B cell (primary cell): ENCODE data around the gene MS4A13. TPM values are rescaled to one million over a fixed set of nuclear protein-coding genes. Genes with fewer than 3 reads are reported as not detected.

Experiments used
- ATAC-seq: fragments of 200-7000 bp; cut with Tn5 transposase; one replicate; pipeline ENCODE4 v1.10.0; 2021; ENCODE audit warnings: low read depth, mild to moderate bottlenecking, moderate number of reproducible peaks, moderate library complexity
- CTCF ChIA-PET: fragments of 350-600 bp; sonication (Branson Sonifier 250); formaldehyde crosslinking; loops from one replicate; lab custom pipeline; 2021; ENCODE audit warnings: antibody characterized with exemption, inconsistent platforms; lab: Charles Lee
- POLR2A ChIA-PET: fragments of 350-600 bp; sonication (Branson Sonifier 250); formaldehyde crosslinking; loops from one replicate; lab custom pipeline; 2021; ENCODE audit warnings: antibody characterized with exemption; lab: Charles Lee
- DNase-seq: peaks from one replicate; pipeline ENCODE4 v3.0.0; 2013
- H2AFZ ChIP-seq: 2 replicates; pipeline ENCODE4 v1.6.1; 2012; ENCODE audit warnings: mild to moderate bottlenecking, low read depth, low read length; ENCODE audit not compliant: insufficient read depth, poor library complexity, severe bottlenecking
- H3K27ac ChIP-seq, 2 donors: 1 replicate in 1 of 2; 2 replicates in 1 of 2; pipeline ENCODE4 v1.5.1; 2012 to 2013; ENCODE audit warnings: low read length in 2 of 2, mild to moderate bottlenecking in 2 of 2, moderate library complexity in 1 of 2
- H3K27me3 ChIP-seq, 4 experiments: fragments of 200-600 bp in 1 of 4; sonication (generic) in 1 of 4; replicated peaks in 1 of 4; 1 replicate in 2 of 4; 2 replicates in 2 of 4; pipeline versions ENCODE4 v1.6.1 to v1.7.0; 2013 to 2016; ENCODE audit warnings: low read length in 3 of 4, mild to moderate bottlenecking in 2 of 4, mixed read lengths in 1 of 4, moderate library complexity in 1 of 4; ENCODE audit not compliant: insufficient read depth in 4 of 4, control insufficient read depth in 3 of 4; ENCODE audit errors: control extremely low read depth in 1 of 4
- H3K36me3 ChIP-seq, 2 experiments: replicated peaks in 1 of 2; 1 replicate in 1 of 2; 2 replicates in 1 of 2; pipeline versions ENCODE4 v1.6.1 to v1.7.1; 2013; ENCODE audit warnings: low read length in 1 of 2; ENCODE audit not compliant: insufficient read depth in 2 of 2, control insufficient read depth in 1 of 2; ENCODE audit errors: control extremely low read depth in 1 of 2, extremely low read depth in 1 of 2
- H3K4me1 ChIP-seq, 2 donors: fragments of 200-600 bp in 1 of 2; sonication (generic) in 1 of 2; 1 replicate in 1 of 2; 2 replicates in 1 of 2; pipeline versions ENCODE4 v1.5.1 to v1.6.1; 2013 to 2017; ENCODE audit warnings: low read length in 2 of 2; ENCODE audit not compliant: control insufficient read depth in 2 of 2, insufficient read depth in 2 of 2
- H3K4me2 ChIP-seq: replicated peaks from 2 replicates; pipeline ENCODE3; 2012; ENCODE audit warnings: mild to moderate bottlenecking, low read depth, low read length; ENCODE audit not compliant: poor library complexity, severe bottlenecking
- H3K4me3 ChIP-seq, 5 experiments: fragments of 200-600 bp in 1 of 5; sonication (generic) in 1 of 5; 1 replicate in 3 of 5; 2 replicates in 2 of 5; pipeline versions ENCODE4 v1.5.1 to v1.7.0; 2011 to 2016; ENCODE audit warnings: low read length in 4 of 5, mild to moderate bottlenecking in 4 of 5, low read depth in 2 of 5, control low read depth in 1 of 5, moderate library complexity in 1 of 5; ENCODE audit not compliant: insufficient read depth in 1 of 5; ENCODE audit errors: control extremely low read depth in 1 of 5, extremely low read depth in 1 of 5
- H3K79me2 ChIP-seq: fragments of 200-600 bp; sonication (generic); one replicate; pipeline ENCODE4 v1.6.0; 2016; ENCODE audit warnings: low read length; ENCODE audit not compliant: control insufficient read depth, insufficient read depth
- H3K9ac ChIP-seq: fragments of 200-600 bp; sonication (generic); 2 replicates; pipeline ENCODE4 v1.6.1; 2017; ENCODE audit warnings: mild to moderate bottlenecking, low read length, moderate library complexity
- H3K9me3 ChIP-seq, 3 donors: one replicate each; pipeline versions ENCODE4 v1.6.1 to v1.7.1; 2013; ENCODE audit warnings: low read length in 2 of 3; ENCODE audit not compliant: control insufficient read depth in 2 of 3, insufficient read depth in 1 of 3; ENCODE audit errors: control extremely low read depth in 1 of 3
- H4K20me1 ChIP-seq: 2 replicates; pipeline ENCODE4 v1.6.0; 2012; ENCODE audit warnings: mild to moderate bottlenecking, low read length; ENCODE audit not compliant: insufficient read depth, control insufficient read depth, poor library complexity, severe bottlenecking
- H3K27ac Mint-ChIP-seq: one replicate; pipeline ENCODE4 v1.8.0; 2021; ENCODE audit warnings: mixed read lengths
- H3K27me3 Mint-ChIP-seq: one replicate; pipeline ENCODE4 v1.8.0; 2021; ENCODE audit warnings: mixed read lengths
- H3K4me1 Mint-ChIP-seq: one replicate; pipeline ENCODE4 v1.8.0; 2021; ENCODE audit warnings: mixed read lengths
- H3K4me3 Mint-ChIP-seq: one replicate; pipeline ENCODE4 v1.8.0; 2021; ENCODE audit warnings: mixed read lengths
- H3K9me3 Mint-ChIP-seq: one replicate; pipeline ENCODE4 v1.8.0; 2022; ENCODE audit warnings: mixed read lengths; ENCODE audit not compliant: insufficient read depth
- EZH2 ChIP-seq: IDR thresholded peaks from 2 replicates; pipeline ENCODE4 v1.6.1; 2012; ENCODE audit warnings: borderline replicate concordance, low read depth, mild to moderate bottlenecking, moderate library complexity, low read length; ENCODE audit not compliant: insufficient read depth, poor library complexity, severe bottlenecking
- WGBS: methylation state at CpG from one replicate; pipeline ENCODE4 v1.1.5; 2013; ENCODE audit warnings: missing lambda C conversion rate; ENCODE audit not compliant: insufficient coverage; 5-methylcytosine and 5-hydroxymethylcytosine counted together
- intact Hi-C: fragments of 100-400 bp; cut with micrococcal nuclease; formaldehyde crosslinking; loops from one replicate; pipeline ENCODE4 v1.10.0; 2022
- polyA plus RNA-seq: library from polyadenylated mRNA; depleted of rRNA; stranded (reverse); fragments of >200 nt; gene quantifications from 2 replicates; pipeline ENCODE4 v1.2.3, GENCODE V29; 2012
- total RNA-seq, 2 donors: library from RNA; stranded (reverse); fragments of 120-200 nt in 1 of 2; gene quantifications; 1 replicate in 1 of 2; 2 replicates in 1 of 2; pipeline versions ENCODE4 v1.2.3 to v1.2.4, GENCODE V29; 2013 to 2022
- TF ChIP-seq, protein P1 (sequence below): fragments of 200-600 bp; IDR thresholded peaks from one replicate; pipeline ENCODE4 v1.8.0; 2022; ENCODE audit warnings: antibody characterized with exemption, mild to moderate bottlenecking

MS4A13 gene
- total and polyA plus RNA-seq, 2 donors (not counting 1 experiment from before 2014, with no cell fraction given): not detected

- peak overlapping the region; percentile 56 for H3K4me2 ChIP-seq
- no peak for TF ChIP-seq EZH2
- TF ChIP-seq, protein P1, sequence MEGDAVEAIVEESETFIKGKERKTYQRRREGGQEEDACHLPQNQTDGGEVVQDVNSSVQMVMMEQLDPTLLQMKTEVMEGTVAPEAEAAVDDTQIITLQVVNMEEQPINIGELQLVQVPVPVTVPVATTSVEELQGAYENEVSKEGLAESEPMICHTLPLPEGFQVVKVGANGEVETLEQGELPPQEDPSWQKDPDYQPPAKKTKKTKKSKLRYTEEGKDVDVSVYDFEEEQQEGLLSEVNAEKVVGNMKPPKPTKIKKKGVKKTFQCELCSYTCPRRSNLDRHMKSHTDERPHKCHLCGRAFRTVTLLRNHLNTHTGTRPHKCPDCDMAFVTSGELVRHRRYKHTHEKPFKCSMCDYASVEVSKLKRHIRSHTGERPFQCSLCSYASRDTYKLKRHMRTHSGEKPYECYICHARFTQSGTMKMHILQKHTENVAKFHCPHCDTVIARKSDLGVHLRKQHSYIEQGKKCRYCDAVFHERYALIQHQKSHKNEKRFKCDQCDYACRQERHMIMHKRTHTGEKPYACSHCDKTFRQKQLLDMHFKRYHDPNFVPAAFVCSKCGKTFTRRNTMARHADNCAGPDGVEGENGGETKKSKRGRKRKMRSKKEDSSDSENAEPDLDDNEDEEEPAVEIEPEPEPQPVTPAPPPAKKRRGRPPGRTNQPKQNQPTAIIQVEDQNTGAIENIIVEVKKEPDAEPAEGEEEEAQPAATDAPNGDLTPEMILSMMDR: no peak
- peak overlapping the region; percentile 35 to 67 for H3K27ac ChIP-seq
Observed at GRCh38 chr11:60482361-60482760, 32.8 kb upstream of the MS4A13 start.

GRCh38 chr11:60485987-60486386 is 29.2 kb upstream of the MS4A13 start:
- ChIA-PET POLR2A (interaction anchor here (3.6 kb wide), 1 partner anchor 122 kb away, joined by 17 read pairs; no protein-coding TSS in a partner anchor), CTCF (interaction anchor here (1.2 to 5.8 kb wide), 18 partner anchors 9 to 153 kb away, joined by 3 to 162 read pairs (median 11); partner anchors contain the start of gene MS4A1)
- no peak overlapping the region for H3K4me3 ChIP-seq
- H3K36me3 ChIP-seq: no peaks in the 10 kb centered on the region
- H3K9ac ChIP-seq: no peak overlapping the region
- H3K27me3 ChIP-seq: no peaks in the 10 kb centered on the region
- no peak overlapping the region for H2AFZ ChIP-seq
- H4K20me1 ChIP-seq: no peaks in the 10 kb centered on the region
- intact Hi-C loops: loop anchor here (1.0 kb wide), 7 partner anchors 9 to 221 kb away; partner anchors contain the start of gene MS4A1
- Mint-ChIP-seq H3K4me1 (peaks cover 54% of the 10 kb centered on the region), H3K27me3 (no peaks in the 10 kb centered on the region), H3K27ac (peak overlapping the region; percentile 4), H3K4me3 (no peak overlapping the region), H3K9me3 (no peaks in the 10 kb centered on the region)
- H3K79me2 ChIP-seq: peaks cover 37% of the 10 kb centered on the region
- H3K4me1 ChIP-seq: peaks cover 39 to 47% of the 10 kb centered on the region in 2 donors
- WGBS: 42% methylated on average over 3 of the region's 5 CpGs
- peak overlapping the region; percentile 26 for H3K4me2 ChIP-seq
- DNase-seq (peak; percentile 88), ATAC-seq (peak; percentile 93)
- TF ChIP-seq, protein P1: peak; percentile 96
- TF ChIP-seq EZH2: no peak
- no peak overlapping the region for H3K27ac ChIP-seq
- no peaks in the 10 kb centered on the region for H3K9me3 ChIP-seq

More at GRCh38 chr11:60482361-60482760, 32.8 kb upstream of the MS4A13 start:
- H3K9me3 Mint-ChIP-seq: no peaks in the 10 kb centered on the region
- ChIA-PET CTCF (interaction anchor here (1.2 to 5.8 kb wide), 10 partner anchors 24 to 151 kb away, joined by 3 to 162 read pairs (median 20); partner anchors contain the start of gene MS4A1), POLR2A (interaction anchor here (1.4 to 3.6 kb wide), 3 partner anchors 24 to 118 kb away, joined by 3 to 17 read pairs (median 9); no protein-coding TSS in a partner anchor)
- intact Hi-C loops: no loop called here
- Histone ChIP-seq H2AFZ (peak overlapping the region; percentile 52), H3K9ac (peak overlapping the region; percentile 24), H3K4me1 (peaks cover 62 to 81% of the 10 kb centered on the region in 2 donors), H4K20me1 (no peaks in the 10 kb centered on the region), H3K36me3 (no peaks in the 10 kb centered on the region), H3K27me3 (no peaks in the 10 kb centered on the region), H3K9me3 (peaks cover 0 to 2% (median 0%) of the 10 kb centered on the region in 3 donors), H3K79me2 (peaks cover 53% of the 10 kb centered on the region), H3K4me3 (peak overlapping the region in 1 of 5 experiments; percentile 42)
- ATAC-seq (peak; percentile 66), DNase-seq (peak; percentile 75)
- peak overlapping the region; percentile 69 for H3K4me3 Mint-ChIP-seq
- no peaks in the 10 kb centered on the region for H3K27me3 Mint-ChIP-seq
- no CpG with 5 or more reads among the region's 2 CpGs for WGBS
- H3K27ac Mint-ChIP-seq: peak overlapping the region; percentile 92
- peaks cover 88% of the 10 kb centered on the region for H3K4me1 Mint-ChIP-seq
